KOPT-K1 (cell line): ENCODE data around the gene HP1BP3.

Experiments used
- H3K27ac ChIP-seq: fragments of 200-600 bp; sonication (generic); 2 replicates; pipeline ENCODE4 v1.5.1; 2016; ENCODE audit warnings: antibody characterized with exemption, mild to moderate bottlenecking, low read depth, low read length; ENCODE audit not compliant: poor library complexity, severe bottlenecking
- H3K36me3 ChIP-seq: fragments of 200-600 bp; sonication (generic); 2 replicates; pipeline ENCODE4 v1.5.1; 2017; ENCODE audit warnings: antibody characterized with exemption, mild to moderate bottlenecking, low read length, moderate library complexity; ENCODE audit not compliant: insufficient read depth
- H3K9me3 ChIP-seq: fragments of 200-600 bp; sonication (generic); 2 replicates; pipeline ENCODE4 v1.5.1; 2017; ENCODE audit warnings: antibody characterized with exemption, low read length, mild to moderate bottlenecking; ENCODE audit not compliant: insufficient read depth, poor library complexity, severe bottlenecking

HP1BP3 gene

GRCh38 chr1:20715406-20715805 is 71.7 kb downstream of the HP1BP3 start:
- H3K27ac ChIP-seq, result no peak overlapping the region
- H3K9me3 ChIP-seq, result no peaks in the 10 kb centered on the region
- H3K36me3 ChIP-seq, result no peaks in the 10 kb centered on the region

- H3K9me3 ChIP-seq, result no peaks in the 10 kb centered on the region
- no peak overlapping the region for H3K27ac ChIP-seq
- no peaks in the 10 kb centered on the region for H3K36me3 ChIP-seq
These were observed 73.7 kb downstream of the HP1BP3 start for GRCh38 chr1:20713440-20713839.

- no peak overlapping the region for H3K27ac ChIP-seq
- H3K36me3 ChIP-seq, result no peaks in the 10 kb centered on the region
- no peaks in the 10 kb centered on the region for H3K9me3 ChIP-seq
These were observed 74.9 kb downstream of the HP1BP3 start for GRCh38 chr1:20712215-20712577.

GRCh38 chr1:20711285-20712214 is 75.6 kb downstream of the HP1BP3 start:
- H3K9me3 ChIP-seq, result no peaks in the 10 kb centered on the region
- no peaks in the 10 kb centered on the region for H3K36me3 ChIP-seq
- no peak overlapping the region for H3K27ac ChIP-seq

DNA sequence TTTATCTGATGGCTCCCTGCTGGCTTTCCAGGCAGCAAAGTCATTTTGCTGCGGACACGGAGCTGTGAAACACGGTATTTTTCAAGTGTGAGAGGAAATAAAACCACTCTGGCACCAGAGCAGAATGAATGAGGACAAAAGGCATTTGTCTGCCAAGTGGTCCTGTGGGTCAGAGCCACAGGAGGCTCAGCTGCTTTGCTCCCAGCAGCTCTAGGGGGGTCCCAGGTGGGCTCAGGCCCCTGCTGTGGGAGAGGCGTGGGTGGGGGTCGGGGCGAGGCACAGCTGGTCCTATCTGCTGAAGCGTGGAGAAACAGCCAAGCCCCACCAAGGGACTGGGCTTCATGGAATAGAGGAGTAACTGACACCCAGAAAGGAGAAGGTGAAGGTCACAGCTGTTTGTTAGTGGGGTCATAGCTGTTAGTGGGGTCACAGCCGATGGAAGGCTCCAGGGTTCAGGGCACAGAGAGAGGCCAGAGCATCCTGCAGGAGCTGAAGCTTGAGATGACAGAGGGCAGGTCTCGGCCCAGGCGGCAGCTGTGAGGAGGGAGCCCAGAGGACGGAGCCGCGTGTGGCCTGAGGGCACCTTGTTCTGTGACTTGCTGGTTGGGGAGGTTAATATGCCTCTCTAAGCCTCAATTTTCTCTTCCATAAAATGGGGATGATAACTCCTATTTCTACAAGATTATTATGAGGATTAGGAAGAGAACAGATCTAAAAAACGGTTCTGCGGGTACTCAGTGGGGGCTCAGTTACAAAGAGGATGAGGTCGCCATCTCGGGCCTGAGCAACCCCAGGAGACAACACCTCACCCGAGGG is 76.4 kb downstream of the HP1BP3 start:
- no peaks in the 10 kb centered on the region for H3K36me3 ChIP-seq
- no peaks in the 10 kb centered on the region for H3K9me3 ChIP-seq
- H3K27ac ChIP-seq, result no peak overlapping the region

GRCh38 chr1:20709868-20710267 is 77.2 kb downstream of the HP1BP3 start:
- H3K27ac ChIP-seq, result no peak overlapping the region
- no peaks in the 10 kb centered on the region for H3K36me3 ChIP-seq
- H3K9me3 ChIP-seq, result no peaks in the 10 kb centered on the region

GRCh38 chr1:20708891-20709290 is 78.2 kb downstream of the HP1BP3 start:
- H3K27ac ChIP-seq, result no peak overlapping the region
- no peaks in the 10 kb centered on the region for H3K9me3 ChIP-seq
- H3K36me3 ChIP-seq, result no peaks in the 10 kb centered on the region

- Histone ChIP-seq H3K27ac (no peak overlapping the region), H3K9me3 (no peaks in the 10 kb centered on the region), H3K36me3 (no peaks in the 10 kb centered on the region)
These were observed 79.0 kb downstream of the HP1BP3 start for GRCh38 chr1:20708057-20708456.

- Histone ChIP-seq H3K27ac (no peak overlapping the region), H3K36me3 (no peaks in the 10 kb centered on the region), H3K9me3 (no peaks in the 10 kb centered on the region)
These were observed 80.3 kb downstream of the HP1BP3 start for GRCh38 chr1:20706841-20707240.

- Histone ChIP-seq H3K9me3 (no peaks in the 10 kb centered on the region), H3K36me3 (no peaks in the 10 kb centered on the region), H3K27ac (peak overlapping the region; percentile 34)
These were observed 81.8 kb downstream of the HP1BP3 start for GRCh38 chr1:20705203-20705755.

DNA sequence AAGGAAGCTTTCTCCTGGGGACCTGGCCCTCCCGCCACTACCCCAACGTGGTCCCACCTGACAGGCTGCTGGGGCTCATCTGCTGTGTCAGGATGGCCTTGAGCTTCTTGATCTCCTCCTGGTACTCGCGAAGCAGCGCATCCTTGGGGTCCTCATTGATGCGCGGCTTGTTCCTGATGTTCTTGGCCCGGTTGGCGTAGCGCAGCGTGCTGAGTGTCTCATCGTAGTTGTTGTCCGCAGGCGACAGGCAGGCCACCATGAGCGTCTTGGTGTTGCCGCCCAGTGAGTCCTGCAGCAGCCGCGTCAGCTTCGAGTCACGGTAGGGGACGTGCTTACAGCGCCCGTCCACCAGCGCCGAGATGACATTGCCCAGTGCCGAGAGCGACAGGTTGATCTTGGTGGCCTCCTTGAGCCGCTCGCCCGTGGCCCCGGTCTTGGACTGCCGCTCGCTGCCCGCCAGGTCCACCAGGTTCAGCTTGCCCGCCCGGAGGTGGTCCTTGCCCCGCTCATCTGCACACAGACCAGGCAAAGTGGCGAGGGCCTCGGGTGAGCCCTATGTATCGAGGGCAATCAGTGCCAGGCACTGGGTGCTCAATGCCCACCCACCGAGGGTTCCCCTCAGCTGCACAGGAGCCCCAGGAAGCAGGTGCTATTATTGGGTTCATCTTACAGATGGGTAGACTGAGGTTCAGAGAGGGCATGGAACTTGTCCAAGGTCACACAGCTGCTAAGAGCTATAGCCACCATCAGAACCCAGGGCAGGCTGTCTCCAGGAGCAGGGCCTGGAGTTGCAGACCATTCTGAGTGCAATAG is 82.5 kb downstream of the HP1BP3 start:
- Histone ChIP-seq H3K9me3 (no peaks in the 10 kb centered on the region), H3K27ac (peak overlapping the region; percentile 34), H3K36me3 (no peaks in the 10 kb centered on the region)

GRCh38 chr1:20703124-20703756 is 83.9 kb downstream of the HP1BP3 start:
- no peaks in the 10 kb centered on the region for H3K9me3 ChIP-seq
- no peak overlapping the region for H3K27ac ChIP-seq
- no peaks in the 10 kb centered on the region for H3K36me3 ChIP-seq

- Histone ChIP-seq H3K27ac (no peak overlapping the region), H3K9me3 (no peaks in the 10 kb centered on the region), H3K36me3 (no peaks in the 10 kb centered on the region)
These were observed 84.7 kb downstream of the HP1BP3 start for GRCh38 chr1:20702416-20702815.

DNA sequence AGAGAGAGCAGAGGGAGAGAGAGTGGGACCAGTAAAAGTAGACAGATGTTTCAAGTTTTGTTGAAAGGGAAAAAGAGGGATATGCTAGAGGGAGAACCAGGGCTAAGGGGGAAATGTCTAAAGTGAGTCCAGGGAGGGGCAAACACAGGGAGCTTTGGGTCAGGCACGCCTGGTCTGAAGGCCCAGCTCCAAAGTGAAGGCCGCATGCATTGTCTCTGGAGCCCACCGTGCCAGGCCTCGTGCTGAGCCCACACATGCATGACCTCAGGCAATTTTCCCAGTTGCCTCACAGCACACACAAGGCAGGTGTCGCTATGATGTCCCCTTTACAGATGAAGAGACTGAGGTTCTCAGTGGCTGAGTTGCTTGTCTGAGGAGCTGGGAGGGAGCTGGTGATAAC is 85.3 kb downstream of the HP1BP3 start:
- no peak overlapping the region for H3K27ac ChIP-seq
- H3K9me3 ChIP-seq, result no peaks in the 10 kb centered on the region

More for the DNA sequence above, 85.3 kb downstream of the HP1BP3 start:
- H3K36me3 ChIP-seq, result no peaks in the 10 kb centered on the region
